HCT116 (cell line): Measurements from ENCODE around the gene TGM4. TPM values are rescaled to one million over a fixed set of nuclear protein-coding genes. Genes with fewer than 3 reads are reported as not detected.

Experiments
- ATAC-seq: fragments of 200-7000 bp; cut with Tn5 transposase; 2 replicates; pipeline ENCODE4 v1.9.1; 2020; ENCODE audit warnings: mild to moderate bottlenecking, moderate library complexity
- BruUV-seq: library from RNA; stranded (reverse); fragments of 400-500 nt; replicated peaks from 2 replicates; lab custom pipeline; 2021; lab: Mats Ljungman, UMichigan
- CTCF ChIA-PET: fragments of 300-600 bp; sonication (Branson Sonifier 250); formaldehyde crosslinking; loops from one replicate; lab custom pipeline; 2021; ENCODE audit warnings: antibody characterized with exemption; lab: Charles Lee
- POLR2A ChIA-PET: fragments of 300-600, 350-600 bp; sonication (Branson Sonifier 250); formaldehyde crosslinking; loops from one replicate; lab custom pipeline; 2021; ENCODE audit warnings: antibody characterized with exemption; lab: Charles Lee
- RAD21 ChIA-PET, 2 experiments: fragments of 300-600 bp; sonication (Branson Sonifier 250); formaldehyde crosslinking; loops; one replicate each; lab custom pipeline; 2023; ENCODE audit warnings: low total read pairs in 2 of 2; ENCODE audit not compliant: uncharacterized antibody in 2 of 2, unreplicated experiment in 2 of 2, low non-redundant PET in 1 of 2; lab: Charles Lee
- DNase-seq: peaks from one replicate; pipeline ENCODE4 v3.0.0-alpha.2; 2010; ENCODE audit warnings: low read depth, low spot score
- H2AFZ ChIP-seq: fragments of 200-600 bp; shearing (Covaris generic), sonication (generic); 2 replicates; pipeline ENCODE4 v1.6.1; 2017; ENCODE audit warnings: low read depth, mixed run types, mixed read lengths, antibody characterized with exemption, low read length; ENCODE audit not compliant: poor library complexity, severe bottlenecking
- H3K27ac ChIP-seq: 2 replicates; pipeline ENCODE4 v1.5.1; 2012; ENCODE audit warnings: low read depth, low read length
- H3K27me3 ChIP-seq: fragments of 200-600 bp; sonication (generic); 2 replicates; pipeline ENCODE4 v1.6.1; 2016; ENCODE audit warnings: mixed run types, low read length, mixed read lengths; ENCODE audit not compliant: insufficient read depth
- H3K36me3 ChIP-seq, 2 experiments: fragments of 200-500 bp in 1 of 2; fragments of 200-600 bp in 1 of 2; sonication (Bioruptor generic) in 1 of 2; sonication (generic) in 1 of 2; 2 replicates each; pipeline versions ENCODE4 v1.5.1 to v1.6.1; 2014 to 2016; ENCODE audit warnings: low read length in 2 of 2, inconsistent platforms in 1 of 2, mixed read lengths in 1 of 2, mixed run types in 1 of 2; ENCODE audit not compliant: insufficient read depth in 2 of 2, control insufficient read depth in 1 of 2
- H3K4me1 ChIP-seq, 2 experiments: fragments of 200-600 bp in 1 of 2; sonication (generic) in 1 of 2; 2 replicates each; pipeline versions ENCODE4 v1.5.1 to v1.6.1; 2012 to 2017; ENCODE audit warnings: low read length in 2 of 2, inconsistent platforms in 1 of 2, mild to moderate bottlenecking in 1 of 2, mixed read lengths in 1 of 2, mixed run types in 1 of 2, moderate library complexity in 1 of 2; ENCODE audit not compliant: insufficient read depth in 2 of 2, control insufficient read depth in 1 of 2
- H3K4me2 ChIP-seq: fragments of 200-600 bp; sonication (generic); 2 replicates; pipeline ENCODE4 v1.6.1; 2017; ENCODE audit warnings: mixed run types, low read length, mixed read lengths
- H3K4me3 ChIP-seq, 2 experiments: fragments of 200-600 bp in 1 of 2; sonication (generic) in 1 of 2; replicated peaks in 1 of 2; 2 replicates each; pipeline ENCODE4 v1.5.1; 2011 to 2016; ENCODE audit warnings: low read length in 2 of 2, control low read depth in 1 of 2, low read depth in 1 of 2, mild to moderate bottlenecking in 1 of 2, mixed read lengths in 1 of 2, mixed run types in 1 of 2
- H3K79me2 ChIP-seq: fragments of 200-600 bp; sonication (generic); 2 replicates; pipeline ENCODE4 v1.6.1; 2017; ENCODE audit warnings: mild to moderate bottlenecking, mixed run types, low read length, moderate library complexity, mixed read lengths; ENCODE audit not compliant: insufficient read depth
- H3K9ac ChIP-seq: fragments of 200-600 bp; sonication (generic); 2 replicates; pipeline ENCODE4 v1.6.1; 2016; ENCODE audit warnings: low read length, mixed read lengths
- H3K9me2 ChIP-seq: fragments of 200-600 bp; sonication (generic), shearing (Covaris generic); 2 replicates; pipeline ENCODE4 v1.6.1; 2017; ENCODE audit warnings: mixed run types, mild to moderate bottlenecking, moderate library complexity; ENCODE audit not compliant: insufficient read depth
- H3K9me3 ChIP-seq, 2 experiments: fragments of 200-500 bp in 1 of 2; fragments of 200-600 bp in 1 of 2; sonication (Bioruptor generic) in 1 of 2; sonication (generic) in 1 of 2; 2 replicates each; pipeline ENCODE4 v1.6.1; 2014 to 2017; ENCODE audit warnings: low read length in 2 of 2, mixed read lengths in 2 of 2, inconsistent platforms in 1 of 2, low read depth in 1 of 2, mild to moderate bottlenecking in 1 of 2, mixed run types in 1 of 2, moderate library complexity in 1 of 2; ENCODE audit not compliant: control insufficient read depth in 1 of 2, insufficient read depth in 1 of 2
- H4K20me1 ChIP-seq: fragments of 200-600 bp; sonication (generic), shearing (Covaris generic); 2 replicates; pipeline ENCODE4 v1.6.1; 2017; ENCODE audit warnings: mixed run types, mild to moderate bottlenecking, moderate library complexity; ENCODE audit not compliant: insufficient read depth
- CBX3 ChIP-seq: IDR thresholded peaks from 2 replicates; pipeline ENCODE4 v1.6.1; 2012; ENCODE audit warnings: low read depth
- FOSL1 ChIP-seq: IDR thresholded peaks from 2 replicates; pipeline ENCODE4 v1.6.1; 2012; ENCODE audit warnings: low read depth
- JUND ChIP-seq: IDR thresholded peaks from 2 replicates; pipeline ENCODE4 v1.6.1; 2012
- POLR2AphosphoS5 ChIP-seq: IDR thresholded peaks from 2 replicates; pipeline ENCODE4 v1.6.1; 2011; ENCODE audit warnings: mild to moderate bottlenecking, low read depth, low read length, moderate library complexity
- SIN3A ChIP-seq: IDR thresholded peaks from 2 replicates; pipeline ENCODE4 v1.6.1; 2012; ENCODE audit warnings: low read depth
- SP1 ChIP-seq: IDR thresholded peaks from 2 replicates; pipeline ENCODE4 v1.6.1; 2012; ENCODE audit warnings: low read depth
- SRF ChIP-seq: IDR thresholded peaks from 2 replicates; pipeline ENCODE4 v1.6.1; 2012; ENCODE audit warnings: low read depth
- TCF7L2 ChIP-seq: IDR thresholded peaks from 2 replicates; pipeline ENCODE4 v1.7.0; 2011; ENCODE audit warnings: borderline replicate concordance, inconsistent platforms; ENCODE audit not compliant: insufficient read depth, insufficient read length; ENCODE audit errors: extremely low read depth
- ZFX ChIP-seq: fragments of 450-650 bp; IDR thresholded peaks from 2 replicates; pipeline ENCODE4 v1.6.1; 2017
- intact Hi-C: fragments of 100-400 bp; cut with micrococcal nuclease; formaldehyde crosslinking; loops from 2 replicates; pipeline ENCODE4 v1.10.0; 2022
- total RNA-seq: library from RNA; stranded (reverse); gene quantifications from one replicate; pipeline ENCODE4 v1.2.1, GENCODE V29; 2021; ENCODE audit not compliant: unreplicated experiment
- TF ChIP-seq, protein P1 (sequence below): IDR thresholded peaks from 2 replicates; pipeline ENCODE4 v1.6.1; 2012; ENCODE audit warnings: low read depth
- TF ChIP-seq, protein P2 (sequence below): IDR thresholded peaks from 2 replicates; pipeline ENCODE4 v1.6.1; 2012
- TF ChIP-seq, protein P3 (sequence below): IDR thresholded peaks from 2 replicates; pipeline ENCODE4 v1.6.1; 2011; ENCODE audit warnings: mild to moderate bottlenecking, low read length, moderate library complexity; ENCODE audit not compliant: insufficient replicate concordance; ENCODE audit errors: extremely low read depth

The TGM4 gene
- total RNA-seq, 1 experiment from 2014 or later: not detected

DNA sequence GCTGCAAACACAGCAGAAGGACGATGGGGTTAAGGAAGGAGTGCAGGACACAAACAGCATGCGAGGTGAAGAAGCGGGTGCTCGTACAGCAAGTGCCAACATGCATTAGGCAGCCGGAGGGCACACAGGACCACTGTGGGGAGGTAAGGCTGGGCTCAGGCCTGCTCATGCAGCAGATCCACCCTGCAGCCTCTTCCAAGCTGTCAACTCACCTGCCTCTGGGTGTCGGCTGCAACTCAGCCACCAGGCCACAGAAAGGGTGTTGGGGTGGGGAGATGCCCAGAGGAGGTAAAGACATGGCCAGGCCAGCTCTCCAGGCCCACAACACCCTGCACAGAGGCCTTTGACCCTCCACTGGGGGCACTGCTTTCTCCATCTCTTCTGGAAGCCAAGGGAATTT, 44.2 kb downstream of the TGM4 start:
- no peaks in the 10 kb centered on the region for H3K27me3 ChIP-seq
- intact Hi-C loops: loop anchor here (10.0 kb wide), 1 partner anchor 274 kb away; the partner anchor contains the start of gene ZNF35

More for the DNA sequence above, 44.2 kb downstream of the TGM4 start:
- ATAC-seq (no peak), DNase-seq (no peak)
- no peak overlapping the region for H3K9ac ChIP-seq
- no peak overlapping the region for H3K4me3 ChIP-seq
- no peaks in the 10 kb centered on the region for H3K4me1 ChIP-seq
- ChIA-PET CTCF (no interaction called here), POLR2A (no interaction called here), RAD21 (no interaction called here)
- no peaks in the 10 kb centered on the region for H3K9me3 ChIP-seq
- H3K79me2 ChIP-seq: no peaks in the 10 kb centered on the region
- peaks cover 0 to 4% of the 10 kb centered on the region in 2 experiments; a peak in 2 of 4 replicates for H3K36me3 ChIP-seq
- H3K4me2 ChIP-seq: no peak overlapping the region
- H3K27ac ChIP-seq: no peak overlapping the region
- H2AFZ ChIP-seq: no peak overlapping the region
- no TSS peak for BruUV-seq
- H4K20me1 ChIP-seq: no peaks in the 10 kb centered on the region
- H3K9me2 ChIP-seq: no peaks in the 10 kb centered on the region
- TF ChIP-seq, protein P1, sequence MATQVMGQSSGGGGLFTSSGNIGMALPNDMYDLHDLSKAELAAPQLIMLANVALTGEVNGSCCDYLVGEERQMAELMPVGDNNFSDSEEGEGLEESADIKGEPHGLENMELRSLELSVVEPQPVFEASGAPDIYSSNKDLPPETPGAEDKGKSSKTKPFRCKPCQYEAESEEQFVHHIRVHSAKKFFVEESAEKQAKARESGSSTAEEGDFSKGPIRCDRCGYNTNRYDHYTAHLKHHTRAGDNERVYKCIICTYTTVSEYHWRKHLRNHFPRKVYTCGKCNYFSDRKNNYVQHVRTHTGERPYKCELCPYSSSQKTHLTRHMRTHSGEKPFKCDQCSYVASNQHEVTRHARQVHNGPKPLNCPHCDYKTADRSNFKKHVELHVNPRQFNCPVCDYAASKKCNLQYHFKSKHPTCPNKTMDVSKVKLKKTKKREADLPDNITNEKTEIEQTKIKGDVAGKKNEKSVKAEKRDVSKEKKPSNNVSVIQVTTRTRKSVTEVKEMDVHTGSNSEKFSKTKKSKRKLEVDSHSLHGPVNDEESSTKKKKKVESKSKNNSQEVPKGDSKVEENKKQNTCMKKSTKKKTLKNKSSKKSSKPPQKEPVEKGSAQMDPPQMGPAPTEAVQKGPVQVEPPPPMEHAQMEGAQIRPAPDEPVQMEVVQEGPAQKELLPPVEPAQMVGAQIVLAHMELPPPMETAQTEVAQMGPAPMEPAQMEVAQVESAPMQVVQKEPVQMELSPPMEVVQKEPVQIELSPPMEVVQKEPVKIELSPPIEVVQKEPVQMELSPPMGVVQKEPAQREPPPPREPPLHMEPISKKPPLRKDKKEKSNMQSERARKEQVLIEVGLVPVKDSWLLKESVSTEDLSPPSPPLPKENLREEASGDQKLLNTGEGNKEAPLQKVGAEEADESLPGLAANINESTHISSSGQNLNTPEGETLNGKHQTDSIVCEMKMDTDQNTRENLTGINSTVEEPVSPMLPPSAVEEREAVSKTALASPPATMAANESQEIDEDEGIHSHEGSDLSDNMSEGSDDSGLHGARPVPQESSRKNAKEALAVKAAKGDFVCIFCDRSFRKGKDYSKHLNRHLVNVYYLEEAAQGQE: no peak
- TF ChIP-seq ZFX (no peak), TCF7L2 (no peak), SP1 (no peak), SIN3A (no peak), CBX3 (no peak), FOSL1 (no peak), JUND (no peak), SRF (no peak), POLR2AphosphoS5 (no peak)
- TF ChIP-seq, protein P2, sequence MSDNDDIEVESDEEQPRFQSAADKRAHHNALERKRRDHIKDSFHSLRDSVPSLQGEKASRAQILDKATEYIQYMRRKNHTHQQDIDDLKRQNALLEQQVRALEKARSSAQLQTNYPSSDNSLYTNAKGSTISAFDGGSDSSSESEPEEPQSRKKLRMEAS: no peak
- TF ChIP-seq, protein P3, sequence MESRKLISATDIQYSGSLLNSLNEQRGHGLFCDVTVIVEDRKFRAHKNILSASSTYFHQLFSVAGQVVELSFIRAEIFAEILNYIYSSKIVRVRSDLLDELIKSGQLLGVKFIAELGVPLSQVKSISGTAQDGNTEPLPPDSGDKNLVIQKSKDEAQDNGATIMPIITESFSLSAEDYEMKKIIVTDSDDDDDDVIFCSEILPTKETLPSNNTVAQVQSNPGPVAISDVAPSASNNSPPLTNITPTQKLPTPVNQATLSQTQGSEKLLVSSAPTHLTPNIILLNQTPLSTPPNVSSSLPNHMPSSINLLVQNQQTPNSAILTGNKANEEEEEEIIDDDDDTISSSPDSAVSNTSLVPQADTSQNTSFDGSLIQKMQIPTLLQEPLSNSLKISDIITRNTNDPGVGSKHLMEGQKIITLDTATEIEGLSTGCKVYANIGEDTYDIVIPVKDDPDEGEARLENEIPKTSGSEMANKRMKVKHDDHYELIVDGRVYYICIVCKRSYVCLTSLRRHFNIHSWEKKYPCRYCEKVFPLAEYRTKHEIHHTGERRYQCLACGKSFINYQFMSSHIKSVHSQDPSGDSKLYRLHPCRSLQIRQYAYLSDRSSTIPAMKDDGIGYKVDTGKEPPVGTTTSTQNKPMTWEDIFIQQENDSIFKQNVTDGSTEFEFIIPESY: no peak
